ENCODE measurements around the gene CELSR2. TPM values are rescaled to one million over a fixed set of nuclear protein-coding genes. Genes with fewer than 3 reads are reported as not detected.
A peak's percentile ranks its signal among the peaks of the same experiment; 100 is the strongest.

CELSR2 gene
- total RNA-seq, 1 experiment from 2014 or later, result 30.2 TPM

GRCh38 chr1:109207467-109208103, 41.8 kb upstream of the CELSR2 start:
- POLR2A ChIA-PET (ENCODE audit: low non-redundant PET), result no interaction called here
- H3K4me1 ChIP-seq (ENCODE audit: insufficient read depth, low read length, poor library complexity, severe bottlenecking), result peaks cover 10% of the 10 kb centered on the region
- CTCF ChIA-PET, result no interaction called here
- intact Hi-C loops (cut with micrococcal nuclease; ENCODE audit: unreplicated experiment), result no loop called here
- no peaks in the 10 kb centered on the region for H3K36me3 ChIP-seq (ENCODE audit: insufficient read depth, low read length, poor library complexity, severe bottlenecking)
- no peaks in the 10 kb centered on the region for H3K27me3 ChIP-seq (replicated peaks; ENCODE audit: insufficient read depth, low read depth, low read length, poor library complexity)
- TF ChIP-seq EZH2 (IDR thresholded peaks at IDR 0.05; ENCODE audit: borderline replicate concordance, low read depth, low read length, poor library complexity, severe bottlenecking), result no peak
- no peak for TF ChIP-seq CTCF (conservative IDR thresholded peaks at IDR 0.05; ENCODE audit: low read depth, low read length)
- no peak overlapping the region for H3K27ac ChIP-seq (ENCODE audit: low read depth, low read length, poor library complexity, severe bottlenecking)
- DNase-seq (ENCODE audit: low spot score), result no peak
- no TSS peak for BruUV-seq (replicated peaks)
- no peaks in the 10 kb centered on the region for H3K9me3 ChIP-seq (ENCODE audit: low read depth, low read length, poor library complexity, severe bottlenecking)
- H3K4me3 ChIP-seq (ENCODE audit: low read depth, low read length, poor library complexity, severe bottlenecking), result no peak overlapping the region

- no peaks in the 10 kb centered on the region for H3K27me3 ChIP-seq (replicated peaks; ENCODE audit: insufficient read depth, low read depth, low read length, poor library complexity)
- no peak overlapping the region for H3K27ac ChIP-seq (ENCODE audit: low read depth, low read length, poor library complexity, severe bottlenecking)
- intact Hi-C loops (cut with micrococcal nuclease; ENCODE audit: unreplicated experiment), result no loop called here
- peaks cover 15% of the 10 kb centered on the region for H3K4me1 ChIP-seq (ENCODE audit: insufficient read depth, low read length, poor library complexity, severe bottlenecking)
- TF ChIP-seq EZH2 (IDR thresholded peaks at IDR 0.05; ENCODE audit: borderline replicate concordance, low read depth, low read length, poor library complexity, severe bottlenecking) (no peak), CTCF (conservative IDR thresholded peaks at IDR 0.05; ENCODE audit: low read depth, low read length) (no peak)
- no peaks in the 10 kb centered on the region for H3K9me3 ChIP-seq (ENCODE audit: low read depth, low read length, poor library complexity, severe bottlenecking)
- CTCF ChIA-PET, result no interaction called here
- peak overlapping the region; percentile 19 for H3K4me3 ChIP-seq (ENCODE audit: low read depth, low read length, poor library complexity, severe bottlenecking)
- POLR2A ChIA-PET (ENCODE audit: low non-redundant PET), result no interaction called here
- BruUV-seq (replicated peaks), result no TSS peak
- no peak for DNase-seq (ENCODE audit: low spot score)
- no peaks in the 10 kb centered on the region for H3K36me3 ChIP-seq (ENCODE audit: insufficient read depth, low read length, poor library complexity, severe bottlenecking)
Observed at GRCh38 chr1:109208394-109208793, 40.9 kb upstream of the CELSR2 start.

- no peak for TF ChIP-seq EZH2 (IDR thresholded peaks at IDR 0.05; ENCODE audit: borderline replicate concordance, low read depth, low read length, poor library complexity, severe bottlenecking)
- no peak for TF ChIP-seq CTCF (conservative IDR thresholded peaks at IDR 0.05; ENCODE audit: low read depth, low read length)
- no peak for DNase-seq (ENCODE audit: low spot score)
- no peaks in the 10 kb centered on the region for H3K9me3 ChIP-seq (ENCODE audit: low read depth, low read length, poor library complexity, severe bottlenecking)
- ChIA-PET POLR2A (ENCODE audit: low non-redundant PET) (no interaction called here), CTCF (no interaction called here)
- peaks cover 17% of the 10 kb centered on the region for H3K4me1 ChIP-seq (ENCODE audit: insufficient read depth, low read length, poor library complexity, severe bottlenecking)
- no peaks in the 10 kb centered on the region for H3K27me3 ChIP-seq (replicated peaks; ENCODE audit: insufficient read depth, low read depth, low read length, poor library complexity)
- no peak overlapping the region for H3K27ac ChIP-seq (ENCODE audit: low read depth, low read length, poor library complexity, severe bottlenecking)
- no peaks in the 10 kb centered on the region for H3K36me3 ChIP-seq (ENCODE audit: insufficient read depth, low read length, poor library complexity, severe bottlenecking)
- peak overlapping the region; percentile 19 for H3K4me3 ChIP-seq (ENCODE audit: low read depth, low read length, poor library complexity, severe bottlenecking)
- BruUV-seq (replicated peaks), result no TSS peak
- intact Hi-C loops (cut with micrococcal nuclease; ENCODE audit: unreplicated experiment), result no loop called here
Observed at GRCh38 chr1:109208836-109209463, 40.4 kb upstream of the CELSR2 start.
